GM21447 (cell line): ENCODE measurements around the gene C4orf46.

ENCODE experiments used
- ATAC-seq: cut with Tn5 transposase; IDR thresholded peaks from one replicate; pipeline ENCODE4 v1.9.1; 2021; ENCODE audit not compliant: unreplicated experiment

Gene C4orf46

GRCh38 chr4:158656439-158656838 lies 15.2 kb downstream of the C4orf46 start:
- no peak for ATAC-seq

DNA sequence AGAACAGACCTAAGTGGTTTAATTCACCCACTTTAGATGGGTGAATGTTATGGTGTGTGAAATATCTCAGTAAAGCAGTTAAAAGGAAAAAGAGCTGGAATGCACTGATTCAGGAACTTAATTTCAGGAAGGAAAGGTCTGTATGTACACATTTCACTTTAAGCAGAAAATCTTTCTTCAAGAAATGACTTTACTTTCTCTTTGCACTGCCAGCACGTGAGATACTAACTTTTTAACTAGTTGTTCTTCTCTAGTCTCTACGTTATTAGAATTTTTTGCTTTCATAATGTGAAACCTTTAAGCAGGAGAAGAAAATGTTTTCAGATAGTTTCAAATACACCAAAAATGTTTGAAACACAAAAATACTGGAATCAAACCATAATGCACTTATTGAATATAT lies 18.8 kb downstream of the C4orf46 start:
- ATAC-seq = no peak

DNA sequence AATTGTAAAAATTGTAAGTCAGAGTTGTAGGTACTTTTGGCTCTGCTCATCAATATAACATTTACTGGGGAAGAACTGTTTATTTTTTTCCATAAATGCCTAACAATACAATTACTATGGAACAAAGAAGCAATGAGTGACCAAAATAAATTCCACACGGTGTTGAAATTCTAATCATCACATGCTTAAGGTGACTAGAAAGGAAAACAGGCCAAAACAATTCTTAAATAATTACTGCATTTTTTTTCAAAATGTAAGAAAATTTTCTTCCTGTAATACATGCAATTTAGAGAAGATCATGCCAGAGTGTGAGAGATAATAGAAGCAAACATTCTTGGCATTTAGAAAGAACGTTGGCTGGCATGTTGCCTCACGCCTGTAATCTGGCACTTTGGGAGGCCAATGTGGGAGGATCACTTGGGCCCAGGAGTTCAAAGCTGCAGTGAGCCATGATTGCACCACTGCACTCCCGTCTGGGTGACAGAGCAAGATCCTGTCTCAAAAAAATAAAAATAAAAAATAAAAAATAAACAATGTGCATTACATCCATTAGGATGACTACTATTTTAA lies 22.5 kb downstream of the C4orf46 start:
- no peak for ATAC-seq

- ATAC-seq = no peak
These were observed 26.9 kb downstream of the C4orf46 start for GRCh38 chr4:158644760-158645159.

DNA sequence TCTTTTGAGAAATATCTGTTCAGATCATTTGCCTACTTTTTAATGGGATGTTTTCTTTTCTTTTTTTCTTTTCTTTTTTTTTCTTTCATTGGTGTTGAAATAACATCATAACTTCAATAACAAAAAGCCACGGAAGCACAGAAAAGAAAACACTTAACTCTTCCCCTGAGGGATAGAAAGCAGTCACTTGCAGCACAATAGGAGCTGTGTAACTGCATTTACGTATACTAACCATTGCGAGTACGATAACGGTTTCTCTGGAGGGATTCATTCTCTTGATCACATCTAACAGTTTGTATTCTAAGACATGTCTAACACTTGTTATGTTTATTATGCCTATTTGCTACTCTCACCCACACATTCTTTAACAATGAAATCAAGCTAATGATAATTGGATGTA lies 27.3 kb downstream of the C4orf46 start:
- no peak for ATAC-seq

GRCh38 chr4:158636619-158637018 lies 35.1 kb downstream of the C4orf46 start:
- no peak for ATAC-seq

- no peak for ATAC-seq
These were observed 40.8 kb downstream of the C4orf46 start for GRCh38 chr4:158630893-158631292.

DNA sequence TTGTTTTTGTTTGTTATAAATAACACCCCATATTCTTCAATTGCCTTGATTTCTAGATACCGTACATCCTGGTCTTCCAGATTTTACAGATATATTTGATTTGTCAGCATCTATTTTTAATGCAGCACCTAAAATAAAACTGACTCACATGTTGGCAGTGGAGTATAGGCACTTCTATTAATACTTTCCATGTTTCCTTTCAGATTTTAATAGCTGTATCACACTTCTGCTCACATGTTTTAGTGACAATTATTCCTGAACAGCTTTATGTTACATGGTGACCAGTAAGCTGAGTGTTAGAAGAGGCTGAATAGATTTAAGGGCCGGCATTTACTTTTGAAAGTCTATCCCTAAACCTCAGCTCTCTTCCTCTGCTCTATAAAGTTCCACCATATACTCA lies 46.1 kb downstream of the C4orf46 start:
- ATAC-seq = no peak

GRCh38 chr4:158624889-158625478 lies 46.7 kb downstream of the C4orf46 start:
- peak; percentile 82 for ATAC-seq

DNA sequence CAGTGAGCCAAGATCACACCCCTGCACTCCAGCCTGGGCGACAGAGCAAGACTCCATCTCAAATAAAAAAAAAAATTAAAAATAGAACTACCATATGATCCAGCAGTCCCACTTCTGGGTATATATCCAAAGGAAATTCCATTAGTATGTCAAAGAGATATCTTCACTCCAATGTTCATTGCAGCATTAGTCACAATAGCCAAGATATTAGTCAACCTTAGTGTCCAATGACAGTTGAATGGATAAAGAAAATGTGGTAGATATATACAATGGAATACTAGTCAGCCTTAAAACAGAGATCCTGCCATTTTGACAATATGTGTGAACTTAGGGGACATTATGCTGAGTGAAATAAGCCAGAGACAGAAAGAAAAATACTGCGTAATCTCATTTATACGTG lies 49.4 kb downstream of the C4orf46 start:
- no peak for ATAC-seq

GRCh38 chr4:158621729-158622128 lies 50.0 kb downstream of the C4orf46 start:
- no peak for ATAC-seq

DNA sequence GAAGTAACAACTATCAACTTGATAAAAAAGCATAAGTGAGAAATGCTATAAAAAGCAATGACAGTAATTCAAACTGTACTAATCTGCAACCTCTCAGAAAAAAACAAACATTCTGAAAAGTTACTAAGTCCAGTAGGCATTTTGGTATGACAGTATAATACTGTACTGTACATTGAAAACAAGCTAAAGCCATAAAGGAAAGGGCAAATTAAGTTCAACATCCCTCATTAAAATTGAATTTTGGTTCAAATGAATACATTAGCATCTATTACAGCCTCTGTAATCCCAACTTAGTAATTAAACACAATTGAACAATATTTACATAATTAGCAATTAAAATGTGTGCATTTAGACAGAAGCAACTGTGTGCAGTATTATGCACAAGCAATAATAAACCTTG lies 53.7 kb downstream of the C4orf46 start:
- no peak for ATAC-seq
